GM21786 (cell line): ENCODE measurements around the gene COL8A2.

ENCODE experiments used
- ATAC-seq: cut with Tn5 transposase; IDR thresholded peaks from one replicate; pipeline ENCODE4 v1.9.1; 2021; ENCODE audit not compliant: unreplicated experiment

The COL8A2 gene

GRCh38 chr1:36157973-36158826 lies 33.2 kb upstream of the COL8A2 start:
- no peak for ATAC-seq

GRCh38 chr1:36157115-36157903 lies 32.3 kb upstream of the COL8A2 start:
- ATAC-seq = no peak

GRCh38 chr1:36156329-36157114 lies 31.5 kb upstream of the COL8A2 start:
- ATAC-seq = no peak

GRCh38 chr1:36155408-36156328 lies 30.6 kb upstream of the COL8A2 start, which contains the start of gene MAP7D1:
Gene MAP7D1 (plus strand): TSS chr1:36156160. CDS start chr1:36156418, 258 bp downstream.
- peak; percentile 43 for ATAC-seq

GRCh38 chr1:36154765-36155407 lies 29.9 kb upstream of the COL8A2 start:
- ATAC-seq = no peak

GRCh38 chr1:36154335-36154734 lies 29.3 kb upstream of the COL8A2 start:
- no peak for ATAC-seq

GRCh38 chr1:36153476-36153875 lies 28.5 kb upstream of the COL8A2 start:
- ATAC-seq = no peak

- no peak for ATAC-seq
Measured at GRCh38 chr1:36151845-36152203, 26.8 kb upstream of the COL8A2 start.

GRCh38 chr1:36151134-36151844 lies 26.3 kb upstream of the COL8A2 start:
- ATAC-seq = no peak

- peak; percentile 49 for ATAC-seq
Measured at GRCh38 chr1:36150296-36151133, 25.5 kb upstream of the COL8A2 start.

- ATAC-seq = no peak
Measured at GRCh38 chr1:36149973-36150295, 24.9 kb upstream of the COL8A2 start.

- ATAC-seq = peak; percentile 85
Measured at GRCh38 chr1:36149237-36149972, 24.4 kb upstream of the COL8A2 start, which contains the start of gene TRAPPC3. Gene TRAPPC3 (minus strand): TSS chr1:36149486. CDS start chr1:36149378, 108 bp downstream.

GRCh38 chr1:36148821-36149236 lies 23.8 kb upstream of the COL8A2 start:
- no peak for ATAC-seq

GRCh38 chr1:36144413-36144812 lies 19.4 kb upstream of the COL8A2 start:
- no peak for ATAC-seq

GRCh38 chr1:36143424-36143823 lies 18.4 kb upstream of the COL8A2 start:
- no peak for ATAC-seq

GRCh38 chr1:36142121-36142520 lies 17.1 kb upstream of the COL8A2 start:
- no peak for ATAC-seq

GRCh38 chr1:36139521-36139920 lies 14.5 kb upstream of the COL8A2 start:
- ATAC-seq = no peak

GRCh38 chr1:36137776-36138175 lies 12.8 kb upstream of the COL8A2 start:
- no peak for ATAC-seq
